Trophoblast cell (in vitro differentiated cells and primary cell): Measurements from ENCODE around the gene CCDC192.

Experiments
- DNase-seq, 2 donors: peaks; one replicate each; pipeline ENCODE4 v3.0.0-alpha.2; 2016
- H2AFZ ChIP-seq: 2 replicates; pipeline ENCODE4 v1.6.1; 2013; ENCODE audit warnings: low read length, moderate library complexity, mild to moderate bottlenecking; ENCODE audit not compliant: insufficient read depth, poor library complexity
- H2AK5ac ChIP-seq: 2 replicates; pipeline ENCODE4 v1.6.1; 2013; ENCODE audit warnings: mild to moderate bottlenecking, low read length
- H2BK120ac ChIP-seq: 2 replicates; pipeline ENCODE4 v1.6.1; 2013; ENCODE audit warnings: low read length, mild to moderate bottlenecking, moderate library complexity; ENCODE audit not compliant: insufficient read depth, poor library complexity
- H2BK12ac ChIP-seq: 2 replicates; pipeline ENCODE4 v1.6.1; 2013; ENCODE audit warnings: mild to moderate bottlenecking, low read length, moderate library complexity
- H2BK5ac ChIP-seq: 2 replicates; pipeline ENCODE4 v1.6.1; 2013; ENCODE audit warnings: low read length, low read depth, moderate library complexity, mild to moderate bottlenecking; ENCODE audit not compliant: poor library complexity
- H3K14ac ChIP-seq: 2 replicates; pipeline ENCODE4 v1.6.1; 2013; ENCODE audit warnings: mild to moderate bottlenecking, low read length
- H3K18ac ChIP-seq: 2 replicates; pipeline ENCODE4 v1.6.1; 2013; ENCODE audit warnings: mild to moderate bottlenecking, low read length
- H3K23ac ChIP-seq: 2 replicates; pipeline ENCODE4 v1.6.1; 2013; ENCODE audit warnings: low read length
- H3K27ac ChIP-seq: 2 replicates; pipeline ENCODE4 v1.5.1; 2013; ENCODE audit warnings: low read depth, mild to moderate bottlenecking, inconsistent platforms, low read length, moderate library complexity
- H3K27me3 ChIP-seq: 2 replicates; pipeline ENCODE4 v1.6.1; 2013; ENCODE audit warnings: inconsistent platforms, mild to moderate bottlenecking, low read length, moderate library complexity; ENCODE audit not compliant: insufficient read depth
- H3K36me3 ChIP-seq, 2 experiments: 1 replicate in 1 of 2; 2 replicates in 1 of 2; pipeline ENCODE4 v1.6.1; 2013; ENCODE audit warnings: low read length in 2 of 2, mild to moderate bottlenecking in 2 of 2, moderate library complexity in 1 of 2; ENCODE audit not compliant: insufficient read depth in 2 of 2, control insufficient read depth in 1 of 2
- H3K4ac ChIP-seq: 2 replicates; pipeline ENCODE4 v1.6.1; 2013; ENCODE audit warnings: low read depth, mild to moderate bottlenecking, low read length, moderate library complexity
- H3K4me1 ChIP-seq, 2 experiments: 1 replicate in 1 of 2; 2 replicates in 1 of 2; pipeline ENCODE4 v1.6.1; 2013; ENCODE audit warnings: low read length in 2 of 2, mild to moderate bottlenecking in 2 of 2, moderate library complexity in 1 of 2; ENCODE audit not compliant: insufficient read depth in 2 of 2, control insufficient read depth in 1 of 2
- H3K4me2 ChIP-seq: 2 replicates; pipeline ENCODE4 v1.6.1; 2013; ENCODE audit warnings: inconsistent platforms, mild to moderate bottlenecking, low read length, moderate library complexity
- H3K4me3 ChIP-seq: 2 replicates; pipeline ENCODE4 v1.5.1; 2013; ENCODE audit warnings: mild to moderate bottlenecking, low read depth, low read length, inconsistent platforms
- H3K79me1 ChIP-seq: one replicate; pipeline ENCODE4 v1.6.1; 2013; ENCODE audit warnings: low read length
- H3K79me2 ChIP-seq: 2 replicates; pipeline ENCODE4 v1.6.1; 2013; ENCODE audit warnings: low read length, mild to moderate bottlenecking; ENCODE audit not compliant: control insufficient read depth, insufficient read depth, poor library complexity
- H3K9ac ChIP-seq: 2 replicates; pipeline ENCODE4 v1.6.1; 2013; ENCODE audit warnings: mild to moderate bottlenecking, low read length
- H3K9me3 ChIP-seq: 2 replicates; pipeline ENCODE4 v1.6.1; 2013; ENCODE audit warnings: low read depth, mild to moderate bottlenecking, control low read depth, inconsistent platforms, low read length; ENCODE audit not compliant: insufficient read depth
- H4K12ac ChIP-seq: 2 replicates; pipeline ENCODE4 v1.6.1; 2013; ENCODE audit warnings: low read depth, mild to moderate bottlenecking, low read length, moderate library complexity
- H4K8ac ChIP-seq: 2 replicates; pipeline ENCODE4 v1.6.1; 2013; ENCODE audit warnings: low read depth, mild to moderate bottlenecking, low read length, moderate library complexity
- H4K91ac ChIP-seq: one replicate; pipeline ENCODE4 v1.6.1; 2013; ENCODE audit warnings: low read depth, mild to moderate bottlenecking, low read length, moderate library complexity
- WGBS: extraction: QIAGEN DNeasy Blood & Tissue Kit; methylation state at CpG from one replicate; pipeline ENCODE4 v1.1.7; 2013; ENCODE audit warnings: missing lambda C conversion rate; ENCODE audit not compliant: insufficient read length, insufficient coverage; ENCODE audit errors: extremely low coverage; 5-methylcytosine and 5-hydroxymethylcytosine counted together

The CCDC192 gene

GRCh38 chr5:127887282-127887681, 184.1 kb downstream of the CCDC192 start:
- Histone ChIP-seq H3K79me2 (no peaks in the 10 kb centered on the region), H2AFZ (no peak overlapping the region), H3K27ac (no peak overlapping the region), H2BK12ac (no peak overlapping the region), H2BK120ac (no peak overlapping the region), H3K4me1 (no peaks in the 10 kb centered on the region), H4K91ac (no peak overlapping the region), H3K4me3 (no peak overlapping the region), H3K9ac (no peak overlapping the region), H3K4ac (no peak overlapping the region), H3K79me1 (no peaks in the 10 kb centered on the region), H2AK5ac (no peak overlapping the region), H3K9me3 (no peaks in the 10 kb centered on the region), H3K18ac (no peak overlapping the region), H3K4me2 (no peak overlapping the region), H3K36me3 (no peaks in the 10 kb centered on the region), H4K8ac (no peak overlapping the region), H3K27me3 (no peaks in the 10 kb centered on the region), H3K23ac (no peak overlapping the region), H2BK5ac (no peak overlapping the region), H3K14ac (no peak overlapping the region), H4K12ac (no peak overlapping the region)
- no peak for DNase-seq
- WGBS, result no CpG with 5 or more reads among the region's 1 CpG

- Histone ChIP-seq H3K9me3 (no peaks in the 10 kb centered on the region), H3K9ac (no peak overlapping the region), H2BK12ac (no peak overlapping the region), H2BK5ac (no peak overlapping the region), H3K4ac (no peak overlapping the region), H3K18ac (no peak overlapping the region), H3K36me3 (no peaks in the 10 kb centered on the region), H4K91ac (no peak overlapping the region), H2AFZ (no peak overlapping the region), H3K4me2 (no peak overlapping the region), H3K23ac (no peak overlapping the region), H3K79me2 (no peaks in the 10 kb centered on the region), H3K4me1 (no peaks in the 10 kb centered on the region), H3K27ac (no peak overlapping the region), H3K79me1 (no peaks in the 10 kb centered on the region), H4K12ac (no peak overlapping the region), H2AK5ac (no peak overlapping the region), H3K14ac (no peak overlapping the region), H2BK120ac (no peak overlapping the region), H3K4me3 (no peak overlapping the region), H3K27me3 (no peaks in the 10 kb centered on the region), H4K8ac (no peak overlapping the region)
- no peak for DNase-seq
- WGBS, result no CpG with 5 or more reads among the region's 1 CpG
Measured at GRCh38 chr5:127891942-127892341, 188.8 kb downstream of the CCDC192 start.

GRCh38 chr5:127892467-127893207, 189.4 kb downstream of the CCDC192 start:
- Histone ChIP-seq H3K4me3 (no peak overlapping the region), H4K8ac (no peak overlapping the region), H2AFZ (no peak overlapping the region), H4K12ac (no peak overlapping the region), H3K79me1 (no peaks in the 10 kb centered on the region), H3K27ac (no peak overlapping the region), H2BK5ac (no peak overlapping the region), H4K91ac (no peak overlapping the region), H2BK12ac (no peak overlapping the region), H3K9ac (no peak overlapping the region), H3K14ac (no peak overlapping the region), H2AK5ac (no peak overlapping the region), H3K9me3 (no peaks in the 10 kb centered on the region), H3K79me2 (no peaks in the 10 kb centered on the region), H3K36me3 (no peaks in the 10 kb centered on the region), H3K23ac (no peak overlapping the region), H3K4me1 (no peaks in the 10 kb centered on the region), H3K4ac (no peak overlapping the region), H3K4me2 (no peak overlapping the region), H2BK120ac (no peak overlapping the region), H3K18ac (no peak overlapping the region), H3K27me3 (no peaks in the 10 kb centered on the region)
- no CpG with 5 or more reads among the region's 6 CpGs for WGBS
- DNase-seq, result no peak

- Histone ChIP-seq H4K12ac (no peak overlapping the region), H3K9ac (no peak overlapping the region), H2BK120ac (no peak overlapping the region), H2BK12ac (no peak overlapping the region), H3K79me2 (no peaks in the 10 kb centered on the region), H4K8ac (no peak overlapping the region), H2AFZ (no peak overlapping the region), H3K36me3 (no peaks in the 10 kb centered on the region), H3K4me1 (no peaks in the 10 kb centered on the region), H3K4me3 (no peak overlapping the region), H3K79me1 (no peaks in the 10 kb centered on the region), H2AK5ac (no peak overlapping the region), H4K91ac (no peak overlapping the region), H3K4ac (no peak overlapping the region), H3K14ac (no peak overlapping the region), H3K27me3 (no peaks in the 10 kb centered on the region), H3K27ac (no peak overlapping the region), H3K23ac (no peak overlapping the region), H2BK5ac (no peak overlapping the region), H3K9me3 (no peaks in the 10 kb centered on the region), H3K4me2 (no peak overlapping the region), H3K18ac (no peak overlapping the region)
- DNase-seq, result no peak
- WGBS, result no CpG with 5 or more reads among the region's 2 CpGs
Measured at GRCh38 chr5:127893232-127893631, 190.0 kb downstream of the CCDC192 start.
